ENCODE results near the gene TRIM26.
"Not testable (repeated sequence)": the region's sequence is repeated elsewhere in the genome, so short reads cannot be mapped to it uniquely, and the experiment has no call there.

The TRIM26 gene

GRCh38 chr6:30258204-30258603, 45.0 kb upstream of the TRIM26 start:
- peaks cover 2% of the 10 kb centered on the region in 2 donors for H3K4me1 ChIP-seq (ENCODE audit: control insufficient read depth in 2 of 2, insufficient read depth in 1 of 2, low read depth in 1 of 2, low read length in 2 of 2)
- no peak overlapping the region for H3K4me3 ChIP-seq (ENCODE audit: low read length in 2 of 2)
- H2BK12ac ChIP-seq (ENCODE audit: low read length) = no peak overlapping the region
- no peaks in the 10 kb centered on the region for H3K9me3 ChIP-seq (replicated peaks in 1 of 2; ENCODE audit: control insufficient read depth in 2 of 2, insufficient read depth in 1 of 2, low read depth in 1 of 2, low read length in 2 of 2)
- no peak overlapping the region for H3K4me2 ChIP-seq (ENCODE audit: insufficient read depth, low read length, poor library complexity, severe bottlenecking)
- H2BK15ac ChIP-seq (ENCODE audit: low read length) = no peak overlapping the region
- H3K79me1 ChIP-seq (ENCODE audit: low read depth, low read length) = no peaks in the 10 kb centered on the region
- H3K27ac ChIP-seq (replicated peaks; ENCODE audit: low read length) = no peak overlapping the region
- H3K27me3 ChIP-seq (ENCODE audit: control insufficient read depth in 3 of 3, insufficient read depth in 3 of 3, low read depth in 1 of 3, low read length in 3 of 3) = peaks cover 0 to 14% (median 0%) of the 10 kb centered on the region in 3 experiments
- H2AK5ac ChIP-seq (ENCODE audit: low read depth, low read length) = no peak overlapping the region
- no peak overlapping the region for H3K23ac ChIP-seq (ENCODE audit: low read depth, low read length, poor library complexity)
- H3K9ac ChIP-seq (ENCODE audit: low read depth, low read length, poor library complexity) = no peak overlapping the region
- WGBS, 2 donors (ENCODE audit: extremely low coverage in 2 of 2, insufficient read length in 2 of 2, insufficient replicate concordance in 1 of 2) = no CpG with 5 or more reads among the region's 3 CpGs
- no peak overlapping the region for H3K4ac ChIP-seq (ENCODE audit: low read length)
- no peak overlapping the region for H4K8ac ChIP-seq (ENCODE audit: low read depth, low read length)
- H2BK5ac ChIP-seq (ENCODE audit: low read length) = no peak overlapping the region
- no peak overlapping the region for H3K14ac ChIP-seq (ENCODE audit: low read length)
- H2BK120ac ChIP-seq (ENCODE audit: low read depth, low read length) = no peak overlapping the region
- H2AFZ ChIP-seq (ENCODE audit: low read length) = peak overlapping the region; percentile 98
- DNase-seq (ENCODE audit: low spot score) = no peak
- no peak overlapping the region for H3K18ac ChIP-seq (ENCODE audit: low read length)
- no peak overlapping the region for H4K91ac ChIP-seq (ENCODE audit: low read depth, low read length, poor library complexity)
- peaks cover 0 to 2% of the 10 kb centered on the region in 2 donors for H3K36me3 ChIP-seq (replicated peaks in 1 of 2; ENCODE audit: control insufficient read depth in 2 of 2, insufficient read depth in 2 of 2, low read length in 2 of 2)

GRCh38 chr6:30252417-30252816, 39.2 kb upstream of the TRIM26 start:
- not testable (repeated sequence) for H3K79me1 ChIP-seq (ENCODE audit: low read depth, low read length); H3K4me2 ChIP-seq (ENCODE audit: insufficient read depth, low read length, poor library complexity, severe bottlenecking); H2BK120ac ChIP-seq (ENCODE audit: low read depth, low read length); H3K4me3 ChIP-seq (ENCODE audit: low read length in 2 of 2); H3K27ac ChIP-seq (replicated peaks; ENCODE audit: low read length); H3K27me3 ChIP-seq (ENCODE audit: control insufficient read depth in 3 of 3, insufficient read depth in 3 of 3, low read depth in 1 of 3, low read length in 3 of 3); H3K4ac ChIP-seq (ENCODE audit: low read length); H3K9me3 ChIP-seq (replicated peaks in 1 of 2; ENCODE audit: control insufficient read depth in 2 of 2, insufficient read depth in 1 of 2, low read depth in 1 of 2, low read length in 2 of 2); H2AFZ ChIP-seq (ENCODE audit: low read length); DNase-seq (ENCODE audit: low spot score); H4K91ac ChIP-seq (ENCODE audit: low read depth, low read length, poor library complexity); H3K4me1 ChIP-seq (ENCODE audit: control insufficient read depth in 2 of 2, insufficient read depth in 1 of 2, low read depth in 1 of 2, low read length in 2 of 2); H2BK12ac ChIP-seq (ENCODE audit: low read length); H3K36me3 ChIP-seq (replicated peaks in 1 of 2; ENCODE audit: control insufficient read depth in 2 of 2, insufficient read depth in 2 of 2, low read length in 2 of 2); H3K23ac ChIP-seq (ENCODE audit: low read depth, low read length, poor library complexity); H4K8ac ChIP-seq (ENCODE audit: low read depth, low read length); H2AK5ac ChIP-seq (ENCODE audit: low read depth, low read length); H3K9ac ChIP-seq (ENCODE audit: low read depth, low read length, poor library complexity); H2BK15ac ChIP-seq (ENCODE audit: low read length); H3K18ac ChIP-seq (ENCODE audit: low read length); H2BK5ac ChIP-seq (ENCODE audit: low read length); H3K14ac ChIP-seq (ENCODE audit: low read length)
- WGBS, 2 donors (ENCODE audit: extremely low coverage in 2 of 2, insufficient read length in 2 of 2, insufficient replicate concordance in 1 of 2) = no CpG with 5 or more reads among the region's 1 CpG

GRCh38 chr6:30244560-30244959, 31.4 kb upstream of the TRIM26 start:
- no CpG with 5 or more reads among the region's 3 CpGs for WGBS, 2 donors (ENCODE audit: extremely low coverage in 2 of 2, insufficient read length in 2 of 2, insufficient replicate concordance in 1 of 2)
- Histone ChIP-seq H3K4me3 (ENCODE audit: low read length in 2 of 2) (no peak overlapping the region), H2AFZ (ENCODE audit: low read length) (no peak overlapping the region), H4K8ac (ENCODE audit: low read depth, low read length) (no peak overlapping the region), H3K9me3 (replicated peaks in 1 of 2; ENCODE audit: control insufficient read depth in 2 of 2, insufficient read depth in 1 of 2, low read depth in 1 of 2, low read length in 2 of 2) (no peaks in the 10 kb centered on the region), H4K91ac (ENCODE audit: low read depth, low read length, poor library complexity) (no peak overlapping the region), H2BK12ac (ENCODE audit: low read length) (no peak overlapping the region), H3K79me1 (ENCODE audit: low read depth, low read length) (no peaks in the 10 kb centered on the region), H3K27me3 (ENCODE audit: control insufficient read depth in 3 of 3, insufficient read depth in 3 of 3, low read depth in 1 of 3, low read length in 3 of 3) (no peaks in the 10 kb centered on the region), H2BK5ac (ENCODE audit: low read length) (no peak overlapping the region), H3K4ac (ENCODE audit: low read length) (no peak overlapping the region), H3K23ac (ENCODE audit: low read depth, low read length, poor library complexity) (no peak overlapping the region), H3K36me3 (replicated peaks in 1 of 2; ENCODE audit: control insufficient read depth in 2 of 2, insufficient read depth in 2 of 2, low read length in 2 of 2) (no peaks in the 10 kb centered on the region), H2BK120ac (ENCODE audit: low read depth, low read length) (no peak overlapping the region), H3K27ac (replicated peaks; ENCODE audit: low read length) (no peak overlapping the region), H2AK5ac (ENCODE audit: low read depth, low read length) (no peak overlapping the region), H3K18ac (ENCODE audit: low read length) (no peak overlapping the region), H3K4me2 (ENCODE audit: insufficient read depth, low read length, poor library complexity, severe bottlenecking) (no peak overlapping the region), H3K4me1 (ENCODE audit: control insufficient read depth in 2 of 2, insufficient read depth in 1 of 2, low read depth in 1 of 2, low read length in 2 of 2) (no peaks in the 10 kb centered on the region), H3K9ac (ENCODE audit: low read depth, low read length, poor library complexity) (no peak overlapping the region), H3K14ac (ENCODE audit: low read length) (no peak overlapping the region), H2BK15ac (ENCODE audit: low read length) (no peak overlapping the region)
- DNase-seq (ENCODE audit: low spot score) = no peak

GRCh38 chr6:30238178-30238795, 25.1 kb upstream of the TRIM26 start:
- H2AFZ ChIP-seq (ENCODE audit: low read length) = no peak overlapping the region
- H3K18ac ChIP-seq (ENCODE audit: low read length) = no peak overlapping the region
- H3K9me3 ChIP-seq (replicated peaks in 1 of 2; ENCODE audit: control insufficient read depth in 2 of 2, insufficient read depth in 1 of 2, low read depth in 1 of 2, low read length in 2 of 2) = no peaks in the 10 kb centered on the region
- no peak overlapping the region for H4K8ac ChIP-seq (ENCODE audit: low read depth, low read length)
- no peaks in the 10 kb centered on the region for H3K27me3 ChIP-seq (ENCODE audit: control insufficient read depth in 3 of 3, insufficient read depth in 3 of 3, low read depth in 1 of 3, low read length in 3 of 3)
- DNase-seq (ENCODE audit: low spot score) = no peak
- H3K23ac ChIP-seq (ENCODE audit: low read depth, low read length, poor library complexity) = peak overlapping the region; percentile 80
- no peak overlapping the region for H2AK5ac ChIP-seq (ENCODE audit: low read depth, low read length)
- no peak overlapping the region for H3K4me2 ChIP-seq (ENCODE audit: insufficient read depth, low read length, poor library complexity, severe bottlenecking)
- no peak overlapping the region for H3K4ac ChIP-seq (ENCODE audit: low read length)
- H4K91ac ChIP-seq (ENCODE audit: low read depth, low read length, poor library complexity) = no peak overlapping the region
- H3K27ac ChIP-seq (replicated peaks; ENCODE audit: low read length) = no peak overlapping the region
- no peak overlapping the region for H3K9ac ChIP-seq (ENCODE audit: low read depth, low read length, poor library complexity)
- no peak overlapping the region for H3K14ac ChIP-seq (ENCODE audit: low read length)
- H2BK120ac ChIP-seq (ENCODE audit: low read depth, low read length) = no peak overlapping the region
- no peak overlapping the region for H3K4me3 ChIP-seq (ENCODE audit: low read length in 2 of 2)
- H2BK15ac ChIP-seq (ENCODE audit: low read length) = no peak overlapping the region
- no peaks in the 10 kb centered on the region for H3K36me3 ChIP-seq (replicated peaks in 1 of 2; ENCODE audit: control insufficient read depth in 2 of 2, insufficient read depth in 2 of 2, low read length in 2 of 2)
- no peaks in the 10 kb centered on the region for H3K79me1 ChIP-seq (ENCODE audit: low read depth, low read length)
- no CpG with 5 or more reads among the region's 6 CpGs for WGBS, 2 donors (ENCODE audit: extremely low coverage in 2 of 2, insufficient read length in 2 of 2, insufficient replicate concordance in 1 of 2)
- no peak overlapping the region for H2BK5ac ChIP-seq (ENCODE audit: low read length)
- H3K4me1 ChIP-seq (ENCODE audit: control insufficient read depth in 2 of 2, insufficient read depth in 1 of 2, low read depth in 1 of 2, low read length in 2 of 2) = no peaks in the 10 kb centered on the region
- H2BK12ac ChIP-seq (ENCODE audit: low read length) = no peak overlapping the region
